Esophagus squamous epithelium (tissue), 4 donors: ENCODE results near the gene ARHGEF18.

ENCODE experiments used
- CTCF ChIP-seq, 6 experiments: fragments of 450-650 bp in 4 of 6; fragments of 200-600 bp in 2 of 6; sonication (generic) in 2 of 6; IDR thresholded peaks; one replicate each; pipeline ENCODE4 v1.5.1; 2016 to 2019; ENCODE audit warnings: antibody characterized with exemption in 6 of 6, mild to moderate bottlenecking in 4 of 6, moderate library complexity in 4 of 6
- POLR2A ChIP-seq, 4 donors: fragments of 450-650 bp; IDR thresholded peaks; one replicate each; pipeline ENCODE4 v1.6.1; 2017; ENCODE audit warnings: antibody characterized with exemption in 4 of 4, mild to moderate bottlenecking in 4 of 4, moderate library complexity in 3 of 4

- TF ChIP-seq CTCF (IDR thresholded peaks at IDR 0.05) (no peak), POLR2A (IDR thresholded peaks at IDR 0.05) (no peak)
These were observed 17.3 kb upstream of the ARHGEF18 start for GRCh38 chr19:7331446-7331845.
